K562 (cell line): ENCODE results near the gene BCL3. TPM values are rescaled to one million over a fixed set of nuclear protein-coding genes. Genes with fewer than 3 reads are reported as not detected.

Source experiments
- ATAC-seq: fragments of 200-7000 bp; cut with Tn5 transposase; 3 replicates; pipeline ENCODE4 v1.9.1; 2020; ENCODE audit warnings: moderate library complexity
- BruUV-seq: library from RNA; stranded (reverse); fragments of 400-500 nt; replicated peaks from 2 replicates; lab custom pipeline; 2021; lab: Mats Ljungman, UMichigan
- CTCF ChIA-PET: fragments of 300-600 bp; formaldehyde crosslinking; extraction: SDS; loops from one replicate; lab custom pipeline; 2021; ENCODE audit warnings: low intra/inter-chr PET ratio; lab: Yijun Ruan, JAX
- POLR2A ChIA-PET: fragments of 300-600, 350-650 bp; sonication (Branson Sonifier 250); formaldehyde crosslinking; extraction: SDS; loops from one replicate; lab custom pipeline; 2021; ENCODE audit warnings: antibody characterized with exemption, inconsistent platforms; lab: Yijun Ruan, JAX
- DNase-seq, 4 experiments: peaks; one replicate each; pipeline versions ENCODE4 v3.0.0 to v3.0.0-alpha.2; 2011 to 2018; ENCODE audit warnings: low spot score in 3 of 4, mixed read lengths in 3 of 4; ENCODE audit errors: extremely low read depth in 1 of 4
- FAIRE-seq: peaks from 2 replicates; lab custom pipeline; 2011; peaks lifted over from hg19 to GRCh38; lab: Jason Lieb, UNC
- H2AFZ ChIP-seq: 2 replicates; pipeline ENCODE4 v1.6.0; 2011; ENCODE audit warnings: low read depth, low read length, control low read depth, inconsistent platforms
- H3K27ac ChIP-seq: fragments of 200-600 bp; 3 replicates; pipeline ENCODE4 v1.8.0; 2011; ENCODE audit warnings: low read depth, mild to moderate bottlenecking, control low read depth, inconsistent platforms, low read length, moderate library complexity, mixed read lengths; ENCODE audit errors: extremely low read depth
- H3K27me3 ChIP-seq, 2 experiments: fragments of 300-600 bp in 1 of 2; 2 replicates in 1 of 2; 3 replicates in 1 of 2; pipeline versions ENCODE4 v1.6.0 to v1.8.0; 2011; ENCODE audit warnings: inconsistent platforms in 2 of 2, low read length in 2 of 2, mild to moderate bottlenecking in 1 of 2, mixed read lengths in 1 of 2, moderate library complexity in 1 of 2; ENCODE audit not compliant: control insufficient read depth in 2 of 2, insufficient read depth in 2 of 2
- H3K36me3 ChIP-seq: fragments of 300-600 bp; 3 replicates; pipeline ENCODE4 v1.8.0; 2011; ENCODE audit warnings: mild to moderate bottlenecking, low read length, inconsistent platforms; ENCODE audit not compliant: control insufficient read depth, insufficient read depth
- H3K4me1 ChIP-seq, 2 experiments: fragments of 200-600 bp in 1 of 2; replicated peaks in 1 of 2; 2 replicates in 1 of 2; 3 replicates in 1 of 2; pipeline versions ENCODE4 v1.5.1 to v1.8.0; 2011; ENCODE audit warnings: inconsistent platforms in 2 of 2, low read length in 2 of 2, mild to moderate bottlenecking in 1 of 2, mixed read lengths in 1 of 2, moderate library complexity in 1 of 2; ENCODE audit not compliant: control insufficient read depth in 2 of 2, insufficient read depth in 2 of 2
- H3K4me2 ChIP-seq: 2 replicates; pipeline ENCODE4 v1.6.1; 2011; ENCODE audit warnings: low read length, control low read depth, inconsistent platforms, mixed read lengths; ENCODE audit not compliant: insufficient read depth
- H3K4me3 ChIP-seq: fragments of 200-600 bp; sonication (generic), shearing (Covaris generic); 2 replicates; pipeline ENCODE4 v1.5.1; 2016; ENCODE audit warnings: control low read depth, inconsistent platforms
- H3K79me2 ChIP-seq: fragments of 200-600 bp; 3 replicates; pipeline ENCODE4 v1.8.0; 2011; ENCODE audit warnings: low read length, inconsistent platforms; ENCODE audit not compliant: control insufficient read depth, insufficient read depth
- H3K9ac ChIP-seq, 2 experiments: 2 replicates each; pipeline versions ENCODE4 v1.6.0 to v1.6.1; 2011; ENCODE audit warnings: low read depth in 2 of 2, low read length in 2 of 2, control low read depth in 1 of 2, inconsistent platforms in 1 of 2, mild to moderate bottlenecking in 1 of 2, mixed read lengths in 1 of 2; ENCODE audit not compliant: insufficient read depth in 1 of 2
- H3K9me1 ChIP-seq: one replicate; pipeline ENCODE4 v1.6.0; 2011; ENCODE audit warnings: inconsistent platforms, mild to moderate bottlenecking, low read length, moderate library complexity; ENCODE audit not compliant: control insufficient read depth, insufficient read depth
- H3K9me3 ChIP-seq: replicated peaks from 2 replicates; pipeline ENCODE4 v1.5.1; 2011; ENCODE audit warnings: low read depth, low read length, inconsistent platforms; ENCODE audit not compliant: control insufficient read depth, insufficient read depth
- H4K20me1 ChIP-seq: replicated peaks from 2 replicates; pipeline ENCODE4 v1.6.1; 2011; ENCODE audit warnings: low read length, inconsistent platforms, mixed read lengths; ENCODE audit not compliant: control insufficient read depth, insufficient read depth
- EGR1 ChIP-seq: fragments of 450-650 bp; conservative IDR thresholded peaks from 2 replicates; pipeline ENCODE4 v1.6.1; 2017; ENCODE audit warnings: mild to moderate bottlenecking
- POLR2A ChIP-seq: fragments of 450-650 bp; conservative IDR thresholded peaks from 2 replicates; pipeline ENCODE4 v1.6.1; 2016
- PRDM10 ChIP-seq: fragments of 450-650 bp; IDR thresholded peaks from 2 replicates; pipeline ENCODE4 v1.6.1; 2018; ENCODE audit not compliant: partially characterized antibody
- whole genome bisulfite sequencing: fragments of 100-300 bp; shearing (Covaris generic); methylation state at CpG from one replicate; pipeline ENCODE4 v1.1.6; 2016; ENCODE audit warnings: low coverage, mixed read lengths; ENCODE audit not compliant: insufficient coverage; ENCODE audit errors: missing lambda C conversion rate; 5-methylcytosine and 5-hydroxymethylcytosine counted together
- in situ Hi-C: fragments of 300-500 bp; cut with MboI; formaldehyde crosslinking; loops from 4 replicates; pipeline ENCODE4 v1.15.0; 2018; ENCODE audit warnings: inconsistent platforms, mixed read lengths
- intact Hi-C: fragments of 100-400 bp; cut with micrococcal nuclease; formaldehyde crosslinking; loops from 2 replicates; pipeline ENCODE4 v1.14.2; 2022
- polyA plus RNA-seq, 8 experiments: library from polyadenylated mRNA; depleted of rRNA in 4 of 8; stranded (reverse) in 5 of 8; unstranded in 3 of 8; fragments of >200 nt; fragmentation: Nextera tagmentation in 2 of 8; fragmentation: Illumina TruSeq in 1 of 8; extraction: Ambion mirVana in 2 of 8; extraction: Trizol in 1 of 8; gene quantifications; 2 replicates each; pipeline versions ENCODE4 v1.2.1 to v1.2.3, GENCODE V29; 2011 to 2014; ENCODE audit warnings: inconsistent platforms in 1 of 8, missing spikeins in 1 of 8
- total RNA-seq, 7 experiments: library from RNA; depleted of rRNA in 6 of 7; stranded (reverse); fragments of >200 nt in 6 of 7; fragmentation: Illumina TruSeq in 2 of 7; extraction: Trizol in 2 of 7; gene quantifications; 2 replicates each; pipeline versions ENCODE4 v1.2.1 to v1.2.3, GENCODE V29; 2011 to 2021; ENCODE audit warnings: low replicate concordance in 1 of 7

Gene BCL3
- total and polyA plus RNA-seq, 9 of the 15 experiments (the other 6 are each of a cell fraction or from before 2014, with no cell fraction given), result 0.03 to 2.4 (median 0.50) TPM; not detected in 1

GRCh38 chr19:44776402-44777096, 28.0 kb downstream of the BCL3 start:
- Histone ChIP-seq H3K36me3 (no peaks in the 10 kb centered on the region), H4K20me1 (no peaks in the 10 kb centered on the region), H3K4me1 (peaks cover 0 to 27% of the 10 kb centered on the region in 2 experiments; a peak in 2 of 5 replicates), H3K9me3 (no peaks in the 10 kb centered on the region), H3K4me2 (no peak overlapping the region), H3K4me3 (no peak overlapping the region), H3K27ac (no peak overlapping the region), H3K9ac (no peak overlapping the region), H3K9me1 (no peaks in the 10 kb centered on the region), H2AFZ (no peak overlapping the region), H3K27me3 (no peaks in the 10 kb centered on the region), H3K79me2 (no peaks in the 10 kb centered on the region)
- DNase-seq, result no peak
- no peak for FAIRE-seq
- 52% methylated on average over 19 of the region's 23 CpGs for WGBS
- no TSS peak for BruUV-seq
- intact Hi-C loops, result no loop called here
- in situ Hi-C loops, result loop anchor here (5.0 kb wide), 1 partner anchor 204 kb away; no protein-coding TSS in a partner anchor
- TF ChIP-seq POLR2A, result no peak
- peak; percentile 53 for TF ChIP-seq PRDM10
- peak; percentile 57 for TF ChIP-seq EGR1
- ChIA-PET CTCF (interaction anchor here (0.7 kb wide), 1 partner anchor 535 kb away, joined by 4 read pairs; no protein-coding TSS in a partner anchor), POLR2A (interaction anchor here (0.7 kb wide), 1 partner anchor 19 kb away, joined by 3 read pairs; no protein-coding TSS in a partner anchor)
- no peak for ATAC-seq
